Fibroblast of peridontal ligament (primary cell): ENCODE data around the gene TRPC1.
"Not testable (repeated sequence)": the region's sequence is repeated elsewhere in the genome, so short reads cannot be mapped to it uniquely, and the experiment has no call there.

Source experiments
- DNase-seq: peaks from one replicate; pipeline ENCODE4 v3.0.0-alpha.2; 2010; ENCODE audit errors: extremely low read depth

The TRPC1 gene

DNA sequence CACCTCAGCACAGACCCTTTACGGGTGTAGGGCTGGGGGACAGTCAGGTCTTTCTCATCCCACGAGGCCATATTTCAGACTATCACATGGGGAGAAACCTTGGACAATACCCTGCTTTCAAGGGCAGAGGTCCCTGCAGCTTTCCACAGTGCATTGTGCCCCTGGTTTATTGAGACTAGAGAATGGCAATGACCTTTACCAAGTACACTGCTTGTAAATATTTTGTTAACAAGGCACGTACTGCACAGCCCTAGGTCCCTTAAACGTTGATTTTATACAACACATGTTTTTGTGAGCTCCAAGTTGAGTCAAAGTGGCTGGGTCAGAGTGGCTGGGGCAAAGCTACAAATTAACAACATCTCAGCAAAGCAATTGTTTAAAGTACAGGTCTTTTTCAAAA lies 28.8 kb downstream of the TRPC1 start:
- DNase-seq = not testable (repeated sequence)

DNA sequence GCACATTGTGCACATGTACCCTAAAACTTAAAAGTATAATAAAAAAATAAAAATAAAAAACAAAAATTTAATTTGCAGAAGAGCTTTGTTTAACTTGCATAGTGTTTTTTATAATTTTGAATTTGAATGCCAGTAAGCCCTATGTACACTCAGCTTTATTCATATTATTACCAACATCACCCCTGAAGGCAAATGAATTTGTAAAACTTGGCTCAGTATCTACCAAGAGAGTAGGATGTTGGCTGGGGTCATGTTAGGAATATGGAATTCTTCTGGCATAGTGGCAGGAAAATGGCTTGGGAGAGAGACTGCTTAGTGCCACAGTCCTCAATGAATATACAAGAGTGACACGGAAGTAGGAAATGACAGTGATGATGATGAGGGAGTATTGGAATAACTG lies 30.7 kb downstream of the TRPC1 start:
- DNase-seq = no peak

DNA sequence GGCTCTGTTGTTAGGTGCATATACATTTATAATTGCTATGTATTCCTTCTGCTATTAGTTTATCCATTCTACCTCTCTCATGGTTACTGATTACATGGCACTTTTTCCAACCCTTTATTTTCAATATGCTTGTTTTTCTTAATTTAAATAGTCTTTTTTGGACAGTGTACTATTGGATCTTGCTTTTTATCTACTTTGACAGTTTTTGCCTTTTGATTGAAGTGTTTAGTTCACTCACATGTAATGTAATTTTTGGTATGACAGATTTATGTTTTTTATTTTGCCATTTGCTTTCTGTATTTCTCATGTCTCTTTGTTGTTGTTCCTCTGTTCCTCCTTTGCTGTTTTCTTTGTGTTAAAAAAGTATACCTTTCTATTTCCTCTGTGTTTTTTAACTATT lies 44.5 kb downstream of the TRPC1 start:
- DNase-seq = no peak

DNA sequence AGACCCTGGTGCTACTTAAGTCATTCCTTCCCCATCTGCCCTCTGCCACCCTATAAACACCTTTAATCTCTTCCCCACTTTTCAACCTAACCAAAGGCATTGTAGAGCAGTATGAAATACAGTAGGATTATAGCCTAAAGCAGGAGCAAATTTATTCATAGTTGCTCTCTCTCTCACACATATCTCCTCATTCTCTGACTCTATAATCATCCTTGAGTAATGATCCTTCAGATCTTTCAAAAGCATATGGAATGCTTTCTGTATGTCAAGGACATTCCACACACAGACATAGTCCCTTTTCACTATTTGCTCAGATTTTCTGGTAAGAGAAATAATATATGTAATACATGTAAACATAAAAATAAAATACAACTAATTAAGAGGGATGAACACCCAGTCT lies 54.1 kb downstream of the TRPC1 start:
- DNase-seq = no peak

DNA sequence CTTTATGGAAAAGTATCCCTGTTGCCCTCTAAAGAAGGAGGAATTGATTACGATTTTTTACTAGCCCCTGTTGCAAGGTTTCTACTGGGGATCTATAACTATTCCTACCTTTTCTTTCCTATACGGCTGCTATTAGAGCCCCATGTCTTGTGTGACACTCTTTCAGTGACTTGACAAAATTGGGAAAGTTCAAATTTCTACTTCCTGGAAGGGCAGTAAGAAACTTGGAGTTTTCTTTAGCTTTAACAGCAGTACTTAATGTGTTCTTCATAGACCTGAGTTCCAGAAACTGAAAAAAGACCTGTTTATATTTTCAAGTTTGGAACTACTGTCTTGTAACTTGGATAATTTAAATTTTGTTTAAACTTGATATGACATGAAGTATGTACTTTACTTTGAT lies 54.7 kb downstream of the TRPC1 start:
- DNase-seq = no peak

DNA sequence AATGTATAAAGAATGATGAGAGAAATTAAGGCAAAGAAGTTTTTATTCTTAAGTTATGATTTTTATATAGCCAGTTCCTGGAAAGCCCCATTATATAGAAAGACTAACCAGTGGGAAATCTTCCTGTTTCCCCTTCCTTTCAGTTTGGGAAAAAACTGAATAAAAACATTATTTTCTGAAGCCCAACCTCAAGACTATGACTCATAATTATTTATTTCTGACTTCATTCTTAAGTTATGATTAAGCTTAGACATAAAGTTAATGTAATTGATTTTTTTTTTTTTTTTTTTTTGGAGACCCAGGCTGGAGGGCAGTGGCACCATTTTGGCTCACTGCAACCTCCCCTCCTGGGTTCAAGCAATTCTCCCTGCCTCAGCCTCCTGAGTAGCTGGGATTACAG lies 55.8 kb downstream of the TRPC1 start:
- peak; percentile 30 for DNase-seq

DNA sequence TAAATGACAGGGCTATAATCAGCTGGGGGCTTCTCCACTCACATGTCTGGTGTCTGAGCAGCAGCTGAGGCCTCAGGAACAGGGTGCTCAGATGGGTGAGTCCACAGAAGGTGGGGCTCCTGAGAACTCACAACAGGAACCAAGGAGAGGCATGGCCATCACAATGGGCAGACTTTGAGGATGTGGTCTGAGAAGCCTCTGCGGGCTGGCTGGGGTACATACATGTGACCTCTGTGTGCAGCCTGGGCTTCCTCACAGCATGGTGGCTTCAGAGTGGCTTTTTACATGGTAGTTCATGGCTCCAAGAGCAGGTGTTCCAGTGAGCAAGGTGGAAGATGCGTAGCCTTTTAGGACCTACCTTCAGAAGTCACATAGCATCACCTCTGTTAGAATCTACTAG lies 58.8 kb downstream of the TRPC1 start:
- DNase-seq = no peak

DNA sequence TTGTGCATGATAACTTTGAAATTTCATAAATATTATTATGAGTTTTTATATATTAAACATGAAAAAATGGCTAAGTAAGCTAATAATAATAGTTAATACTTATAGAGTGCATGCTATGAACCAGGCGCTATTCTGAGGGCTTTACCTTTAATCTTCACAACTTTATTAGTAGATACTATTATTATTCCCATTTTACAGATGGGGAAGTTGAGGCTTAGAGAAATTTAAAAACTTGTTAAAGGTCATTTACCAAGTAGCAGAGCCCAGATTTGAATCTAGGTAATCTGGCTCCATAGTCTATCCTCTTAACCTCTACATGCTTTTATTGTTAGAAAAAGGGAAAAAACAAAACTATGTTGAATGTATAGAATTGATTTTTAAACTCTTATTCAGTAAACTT lies 60.4 kb downstream of the TRPC1 start:
- DNase-seq = no peak

DNA sequence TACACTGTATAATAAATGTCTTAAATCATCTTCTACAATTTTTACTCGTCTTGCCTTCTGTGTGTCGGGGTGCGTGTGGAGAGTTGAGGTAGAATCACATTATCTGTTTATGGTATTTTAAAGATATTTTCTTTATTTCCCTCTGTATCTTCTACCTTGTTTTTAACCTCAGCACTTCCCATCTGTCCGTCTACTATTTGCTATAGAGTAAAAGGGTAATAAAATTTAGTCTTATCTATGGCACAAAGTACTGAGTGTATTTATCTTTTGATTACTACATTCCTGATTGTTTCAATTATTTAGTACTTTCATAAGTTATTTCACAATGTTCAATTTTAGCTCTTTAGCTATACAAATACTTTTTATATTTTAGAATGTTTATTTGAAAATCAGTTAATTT lies 62.2 kb downstream of the TRPC1 start:
- no peak for DNase-seq

DNA sequence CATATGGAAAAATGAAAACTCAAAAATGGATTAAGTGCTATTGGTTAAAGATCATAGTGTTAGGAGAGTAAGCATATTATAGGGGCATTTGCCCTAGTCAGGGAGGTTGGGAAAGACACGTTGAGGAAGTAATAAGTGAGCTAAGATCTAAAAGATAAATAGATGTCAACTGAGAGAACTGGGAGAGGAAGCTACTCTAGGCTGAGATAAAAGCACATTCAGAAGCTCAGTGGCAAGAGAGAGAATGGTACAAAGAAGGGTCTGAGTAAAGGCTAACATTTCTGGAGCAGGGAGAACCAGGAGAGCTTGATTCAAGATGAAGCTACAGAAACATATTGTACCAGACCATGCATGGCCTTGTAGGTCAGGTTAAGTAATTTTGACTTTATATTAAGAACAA lies 63.9 kb downstream of the TRPC1 start:
- no peak for DNase-seq

DNA sequence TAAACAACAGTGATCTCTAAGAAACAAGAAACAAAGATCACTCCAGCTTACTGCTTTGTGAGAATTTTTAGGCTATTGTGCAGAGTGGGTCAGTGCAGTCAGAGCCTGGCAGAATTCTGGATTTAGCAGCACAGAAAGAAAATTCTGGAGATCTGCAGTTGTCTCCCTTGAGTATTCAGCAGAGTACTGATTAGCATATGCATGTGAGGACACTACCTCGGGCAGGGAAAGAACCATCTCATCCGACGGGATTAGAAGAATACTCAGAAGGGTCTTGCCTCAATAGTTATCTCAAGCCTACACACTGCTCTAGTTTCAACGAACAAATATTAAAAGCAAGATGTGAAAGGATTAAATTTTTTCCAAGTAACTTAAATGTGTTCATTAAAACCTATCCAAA lies 70.7 kb downstream of the TRPC1 start:
- no peak for DNase-seq

DNA sequence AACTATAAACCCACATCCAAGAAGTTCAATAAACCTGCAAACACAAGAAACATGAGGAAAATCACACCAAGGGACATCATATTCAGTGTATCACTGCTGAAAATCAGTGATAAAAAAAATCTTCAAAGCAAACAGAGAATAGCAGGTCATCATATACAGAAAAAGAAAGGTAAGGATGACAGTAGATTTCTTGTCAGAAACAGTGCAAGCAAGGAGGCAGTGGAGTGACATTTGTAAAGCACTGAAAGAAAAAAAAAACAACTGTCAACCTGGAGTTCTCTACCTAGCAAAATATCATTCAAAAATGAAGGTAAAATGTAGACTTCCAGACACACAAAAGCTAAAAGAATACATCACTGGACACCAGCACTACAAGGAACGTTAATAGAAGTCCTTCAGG lies 71.5 kb downstream of the TRPC1 start:
- no peak for DNase-seq

DNA sequence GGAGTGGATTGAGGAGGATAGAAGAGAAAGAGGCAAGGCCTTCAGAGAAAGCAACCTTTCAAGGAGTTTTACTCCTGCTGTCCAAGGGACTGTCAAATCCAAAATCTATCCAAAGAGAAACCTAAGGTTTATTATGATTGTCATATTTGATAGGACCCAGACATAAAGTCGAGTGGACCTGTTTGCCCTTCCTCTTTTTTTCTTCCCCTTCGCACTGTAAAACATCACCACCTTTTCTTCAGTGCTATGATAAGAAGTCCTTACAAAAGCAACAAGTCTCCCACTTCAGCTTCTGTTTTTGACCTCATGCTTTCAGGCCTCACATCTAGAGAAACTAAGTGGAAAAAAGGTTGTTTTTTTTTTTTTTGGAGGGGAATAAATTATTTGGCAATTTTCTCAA lies 73.0 kb downstream of the TRPC1 start:
- DNase-seq = no peak

DNA sequence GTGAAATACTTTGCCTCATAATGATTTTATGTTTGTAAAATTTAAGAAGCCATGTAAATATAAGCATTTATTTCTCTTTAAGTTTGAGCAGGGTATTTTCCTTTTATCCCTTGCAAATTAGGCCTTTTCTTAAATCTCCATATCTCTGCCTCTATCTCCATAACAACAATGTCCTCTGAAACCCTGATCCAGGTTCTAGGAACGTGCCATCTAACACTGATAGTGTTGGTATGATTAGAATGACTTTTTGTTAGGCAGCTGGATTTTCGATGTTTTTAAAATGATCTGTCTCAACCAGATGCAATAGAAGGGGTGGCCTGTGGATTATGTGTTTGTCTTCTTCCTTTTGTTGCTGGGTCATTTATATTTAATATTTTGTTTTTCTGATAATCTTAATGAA lies 77.9 kb downstream of the TRPC1 start:
- no peak for DNase-seq

DNA sequence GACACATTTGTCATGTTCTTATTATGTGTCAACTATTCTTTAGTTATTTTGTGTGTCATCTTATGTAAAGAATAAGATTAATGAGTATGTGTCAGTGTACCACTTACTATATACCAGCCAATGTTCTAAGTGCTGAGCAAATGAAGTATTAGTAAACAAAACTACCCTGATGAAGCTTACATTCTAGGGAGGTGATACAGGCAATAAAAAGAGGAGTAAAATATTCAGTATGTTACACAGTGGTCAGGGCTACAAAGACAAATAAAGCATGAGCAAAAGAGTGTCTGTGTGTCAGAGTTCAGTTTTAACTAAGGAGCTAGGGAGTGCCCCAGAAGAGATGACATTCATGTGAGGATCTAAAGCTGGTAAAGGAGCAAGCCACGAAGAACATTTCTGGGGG lies 79.1 kb downstream of the TRPC1 start:
- DNase-seq = no peak

DNA sequence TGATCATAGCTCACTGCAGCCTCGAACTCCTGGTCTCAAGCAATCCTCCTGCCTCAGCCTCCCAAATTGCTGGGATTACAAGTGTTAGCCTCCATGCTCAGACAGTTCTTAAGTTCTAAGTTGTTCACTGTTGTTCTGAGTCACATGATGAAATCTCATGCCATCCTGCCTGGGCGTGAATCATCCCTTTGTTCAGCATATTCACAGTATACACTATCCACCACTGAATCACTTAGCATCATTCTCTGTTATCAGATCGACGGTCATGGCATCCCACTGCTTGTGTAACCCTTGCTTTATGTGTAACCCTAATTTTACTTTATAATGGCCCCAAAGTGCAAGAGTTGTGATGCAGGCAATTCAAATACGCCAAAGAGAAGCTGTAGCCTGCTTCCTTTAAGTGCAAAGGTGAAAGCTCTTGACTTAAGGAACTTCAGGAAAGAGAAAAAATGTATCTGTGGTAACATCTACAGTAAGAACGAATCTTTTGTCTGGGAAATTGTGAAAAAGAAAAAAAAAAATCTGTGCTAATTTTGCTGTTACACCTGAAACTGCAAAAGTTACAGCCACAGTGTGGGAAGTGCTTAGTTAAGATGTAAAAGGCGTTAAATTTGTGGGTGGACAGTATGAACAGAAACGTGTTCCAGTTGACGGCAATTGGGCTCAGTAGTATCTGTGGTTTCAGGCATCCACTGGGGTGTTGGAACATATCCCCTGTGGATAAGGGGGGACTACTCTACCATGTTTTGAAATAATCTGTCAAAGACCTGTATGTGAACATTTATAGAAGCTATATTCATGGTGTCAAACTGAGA lies 84.5 kb downstream of the TRPC1 start:
- DNase-seq = peak; percentile 70

DNA sequence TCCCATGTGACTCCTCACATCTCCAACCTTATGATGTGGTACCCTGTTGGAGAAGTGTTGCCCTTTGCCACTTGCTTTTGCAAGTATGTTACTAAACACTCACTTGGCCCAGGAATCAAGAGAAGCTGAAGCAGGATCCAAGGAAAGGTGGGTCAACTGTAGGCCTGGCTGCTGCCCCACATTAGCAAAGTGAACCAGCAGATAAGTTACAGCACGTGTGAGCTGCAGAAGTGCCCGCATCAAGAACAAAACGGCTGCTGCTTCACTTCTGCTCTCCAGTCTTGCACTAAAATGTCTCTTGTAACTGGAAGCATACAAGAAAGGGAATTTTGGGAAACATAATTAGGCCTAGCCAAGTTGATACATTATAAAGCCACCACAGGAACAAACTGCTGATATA lies 85.4 kb downstream of the TRPC1 start:
- DNase-seq = no peak

DNA sequence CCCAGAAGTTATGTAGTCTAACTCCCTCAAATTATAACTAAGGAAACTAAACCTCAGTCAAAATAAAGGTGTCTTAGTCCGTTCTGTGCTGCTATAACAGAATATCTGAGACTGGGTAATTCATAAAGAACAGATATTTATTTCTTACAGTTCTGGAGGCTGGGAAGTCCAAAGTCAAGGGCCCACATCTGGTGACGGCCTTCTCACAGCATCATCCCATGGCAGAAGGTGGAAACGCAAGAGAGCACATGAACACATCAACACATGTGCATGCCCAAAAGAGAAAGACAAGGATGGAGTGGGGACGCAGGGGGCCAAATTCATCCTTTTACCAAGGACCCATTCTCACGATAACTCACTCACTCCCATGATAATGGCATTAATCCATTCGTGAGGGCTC lies 92.0 kb downstream of the TRPC1 start:
- DNase-seq = no peak

DNA sequence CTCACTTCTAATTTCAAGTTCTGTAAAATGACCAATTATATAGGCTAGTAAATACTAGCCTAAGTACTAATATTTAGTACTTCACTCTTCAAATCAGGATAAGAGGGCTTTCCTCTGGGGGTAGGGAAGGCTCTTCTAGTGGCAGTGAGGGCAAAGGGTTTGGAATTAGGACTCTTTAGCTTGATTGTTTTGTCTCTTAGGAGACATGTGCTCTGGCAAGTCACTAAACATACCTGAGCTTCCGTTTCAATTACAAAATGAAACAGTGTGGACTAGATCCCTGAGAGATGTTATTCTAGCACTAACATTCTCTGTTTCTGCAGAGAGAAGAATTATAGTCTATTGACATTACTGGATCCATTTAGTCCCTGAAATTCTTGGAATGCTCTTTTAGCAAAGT lies 93.5 kb downstream of the TRPC1 start:
- no peak for DNase-seq

DNA sequence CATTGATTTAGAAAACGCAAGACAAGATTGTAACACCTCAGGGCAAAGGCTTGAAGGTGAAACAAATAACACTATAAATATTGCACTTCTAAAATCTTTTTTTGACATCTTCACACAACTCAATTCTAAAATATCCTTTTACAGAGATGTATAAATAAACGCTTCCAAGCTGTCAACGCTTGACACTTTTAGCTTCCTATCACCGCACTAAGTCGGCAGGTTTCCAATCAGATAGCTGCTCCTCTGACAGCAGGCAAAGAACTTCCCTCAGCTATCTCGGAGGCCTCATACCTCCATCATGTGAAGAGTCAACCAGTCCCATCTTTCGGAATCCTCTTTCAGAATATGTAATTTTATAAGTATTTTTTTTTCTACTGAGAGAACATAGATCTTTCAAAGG lies 94.1 kb downstream of the TRPC1 start:
- no peak for DNase-seq

DNA sequence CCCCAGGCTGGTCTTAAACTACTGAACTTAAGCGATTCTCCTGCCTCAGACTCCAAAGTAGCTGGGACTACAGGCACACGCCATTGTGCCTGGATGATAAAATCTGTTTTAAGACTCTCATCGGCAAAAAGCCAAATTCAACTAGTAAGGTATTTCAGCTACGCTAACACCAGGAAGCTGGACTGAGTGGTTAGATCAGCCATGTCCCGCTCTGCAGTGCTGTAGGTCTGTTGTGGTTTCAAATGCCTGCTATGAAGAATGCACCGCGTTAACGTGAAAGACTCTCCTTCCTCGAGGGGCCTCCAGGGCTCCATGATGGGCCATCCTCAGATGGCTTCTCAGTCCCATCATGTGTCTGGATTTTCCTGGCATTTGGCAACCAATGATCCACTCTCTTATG lies 94.8 kb downstream of the TRPC1 start:
- DNase-seq = no peak

DNA sequence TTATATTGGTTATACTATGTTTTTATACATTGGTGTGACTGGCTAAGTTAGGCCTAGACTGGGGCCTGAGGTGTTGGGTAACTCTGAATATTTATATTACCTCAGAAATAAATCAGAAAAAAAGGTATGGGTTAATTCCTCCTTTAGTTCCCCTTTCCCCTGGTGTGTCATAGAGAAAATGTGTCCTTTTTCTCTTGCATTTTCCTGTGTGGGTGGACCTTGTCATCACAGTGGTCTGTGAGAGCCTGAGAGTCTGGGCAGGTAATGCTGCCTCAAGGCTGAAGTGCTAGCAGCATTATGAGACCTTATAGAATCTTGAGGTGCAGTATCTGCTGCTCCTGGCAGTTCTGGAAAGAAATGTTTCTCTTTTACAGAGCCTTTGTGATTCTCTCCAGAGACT lies 95.3 kb downstream of the TRPC1 start:
- no peak for DNase-seq

DNA sequence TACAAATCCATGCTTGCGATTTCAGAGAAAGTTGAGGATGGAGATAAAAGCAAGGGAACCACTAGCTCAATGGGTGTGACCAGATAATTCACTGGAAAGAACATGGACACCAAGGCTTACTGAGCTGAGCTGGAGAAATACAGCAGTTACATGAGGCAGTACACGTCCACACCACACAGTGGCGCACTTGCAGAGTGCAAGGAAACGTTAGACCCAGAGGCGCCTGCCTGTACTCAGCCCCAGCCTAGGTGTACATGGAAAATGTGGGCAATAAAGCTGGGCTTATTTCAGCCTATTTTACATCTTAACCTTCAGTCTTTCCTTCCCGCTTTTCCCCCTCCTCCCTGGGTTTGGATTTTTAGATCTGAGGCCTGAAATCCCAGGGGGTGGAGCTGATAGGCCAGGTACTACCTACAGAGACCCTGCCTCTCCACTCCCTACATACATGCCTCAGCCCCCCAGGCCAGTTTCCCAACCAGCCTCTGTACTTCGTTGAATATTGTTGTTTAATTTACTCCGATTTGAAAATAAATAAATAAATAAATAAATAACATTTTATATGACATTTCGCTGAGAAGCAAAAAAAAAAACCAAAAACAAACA lies 105.0 kb downstream of the TRPC1 start:
- DNase-seq = peak; percentile 81

DNA sequence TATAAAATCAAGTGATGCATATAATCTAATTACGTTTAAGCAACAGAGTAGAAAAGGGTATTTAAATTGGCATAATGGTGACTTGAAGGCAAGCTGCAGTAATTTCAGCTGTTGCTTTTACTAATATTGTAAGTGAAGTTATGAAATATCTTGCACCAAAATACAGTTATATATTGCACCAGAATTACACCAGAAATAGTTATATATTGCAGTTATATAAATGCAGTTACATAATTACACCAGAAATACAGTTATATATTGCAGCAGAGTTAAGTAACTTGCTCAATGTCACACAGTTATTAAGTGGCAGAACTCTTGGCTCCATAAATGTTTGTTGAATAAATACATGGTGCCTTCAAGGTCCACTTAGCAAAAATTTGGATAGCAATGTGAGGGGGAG lies 113.7 kb downstream of the TRPC1 start:
- no peak for DNase-seq
